ENCODE data around the gene IFI27L2.

Gene IFI27L2

GRCh38 chr14:94103554-94104150 is 25.8 kb downstream of the IFI27L2 start:
- TF ChIP-seq CTCF (conservative IDR thresholded peaks at IDR 0.05; ENCODE audit: low read length): no peak
- no peak overlapping the region for H3K4me3 ChIP-seq (ENCODE audit: low read length)
- DNase-seq (ENCODE audit: low read depth): no peak

- TF ChIP-seq CTCF (conservative IDR thresholded peaks at IDR 0.05; ENCODE audit: low read length): no peak
- H3K4me3 ChIP-seq (ENCODE audit: low read length): no peak overlapping the region
- no peak for DNase-seq (ENCODE audit: low read depth)
Measured at GRCh38 chr14:94102768-94103482, 26.5 kb downstream of the IFI27L2 start.

DNA sequence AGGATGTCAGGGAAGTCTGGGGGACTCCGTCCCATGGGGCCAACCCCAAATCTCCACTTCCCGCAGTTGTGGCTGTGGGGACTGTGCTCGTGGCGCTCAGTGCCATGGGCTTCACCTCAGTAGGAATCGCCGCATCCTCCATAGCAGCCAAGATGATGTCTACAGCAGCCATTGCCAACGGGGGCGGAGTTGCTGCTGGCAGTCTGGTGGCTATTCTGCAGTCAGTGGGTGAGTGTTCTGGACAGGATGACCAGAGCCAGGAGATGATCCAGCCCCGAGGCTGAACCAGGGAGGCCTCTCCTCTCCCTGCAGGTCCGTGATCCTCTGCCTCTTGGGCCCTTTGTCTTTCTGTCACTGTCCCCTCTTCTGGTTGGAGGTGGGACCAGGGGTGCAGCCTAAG is 27.7 kb downstream of the IFI27L2 start:
- no peak overlapping the region for H3K4me3 ChIP-seq (ENCODE audit: low read length)
- TF ChIP-seq CTCF (conservative IDR thresholded peaks at IDR 0.05; ENCODE audit: low read length): no peak
- no peak for DNase-seq (ENCODE audit: low read depth)

DNA sequence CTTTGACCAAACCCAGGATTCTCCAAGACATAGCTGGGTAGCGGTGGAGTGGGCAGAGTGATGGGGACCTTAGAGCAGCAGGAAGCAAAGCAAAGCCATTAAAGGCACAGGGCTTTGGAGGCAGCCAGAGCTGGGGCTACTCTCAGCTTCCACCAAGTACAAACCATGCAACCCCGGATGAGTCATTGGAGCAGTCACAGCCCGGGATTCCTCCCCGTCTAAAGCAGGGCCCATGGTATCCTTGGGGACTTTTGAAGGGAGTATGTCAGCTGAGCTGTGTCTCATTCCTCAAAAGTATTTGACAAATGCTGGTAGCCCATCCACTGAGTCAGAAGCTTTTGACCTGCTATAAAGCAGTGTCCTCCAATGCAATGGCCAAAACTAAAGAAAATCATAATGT is 28.6 kb downstream of the IFI27L2 start:
- DNase-seq (ENCODE audit: low read depth): peak; percentile 77
- no peak overlapping the region for H3K4me3 ChIP-seq (ENCODE audit: low read length)
- TF ChIP-seq CTCF (conservative IDR thresholded peaks at IDR 0.05; ENCODE audit: low read length): no peak

- TF ChIP-seq CTCF (conservative IDR thresholded peaks at IDR 0.05; ENCODE audit: low read length): no peak
- no peak for DNase-seq (ENCODE audit: low read depth)
- H3K4me3 ChIP-seq (ENCODE audit: low read length): no peak overlapping the region
Measured at GRCh38 chr14:94099006-94099405, 30.4 kb downstream of the IFI27L2 start.

- DNase-seq (ENCODE audit: low read depth): peak; percentile 88
- no peak for TF ChIP-seq CTCF (conservative IDR thresholded peaks at IDR 0.05; ENCODE audit: low read length)
- H3K4me3 ChIP-seq (ENCODE audit: low read length): no peak overlapping the region
Measured at GRCh38 chr14:94098326-94098992, 30.9 kb downstream of the IFI27L2 start.

- no peak for TF ChIP-seq CTCF (conservative IDR thresholded peaks at IDR 0.05; ENCODE audit: low read length)
- no peak overlapping the region for H3K4me3 ChIP-seq (ENCODE audit: low read length)
- no peak for DNase-seq (ENCODE audit: low read depth)
Measured at GRCh38 chr14:94097091-94097490, 32.3 kb downstream of the IFI27L2 start.

All from AG10803 (cell line).